Epithelial cell of alveolus of lung (primary cell): ENCODE measurements around the gene ZNF680. TPM values are rescaled to one million over a fixed set of nuclear protein-coding genes. Genes with fewer than 3 reads are reported as not detected.

Source experiments
- total RNA-seq: library from RNA; depleted of rRNA; stranded (reverse); fragments of >200 nt; gene quantifications from 2 replicates; pipeline ENCODE4 v1.2.1, GENCODE V29; 2015

Gene ZNF680
- 6.7 and 9.3 TPM in 2 replicates for total RNA-seq

DNA sequence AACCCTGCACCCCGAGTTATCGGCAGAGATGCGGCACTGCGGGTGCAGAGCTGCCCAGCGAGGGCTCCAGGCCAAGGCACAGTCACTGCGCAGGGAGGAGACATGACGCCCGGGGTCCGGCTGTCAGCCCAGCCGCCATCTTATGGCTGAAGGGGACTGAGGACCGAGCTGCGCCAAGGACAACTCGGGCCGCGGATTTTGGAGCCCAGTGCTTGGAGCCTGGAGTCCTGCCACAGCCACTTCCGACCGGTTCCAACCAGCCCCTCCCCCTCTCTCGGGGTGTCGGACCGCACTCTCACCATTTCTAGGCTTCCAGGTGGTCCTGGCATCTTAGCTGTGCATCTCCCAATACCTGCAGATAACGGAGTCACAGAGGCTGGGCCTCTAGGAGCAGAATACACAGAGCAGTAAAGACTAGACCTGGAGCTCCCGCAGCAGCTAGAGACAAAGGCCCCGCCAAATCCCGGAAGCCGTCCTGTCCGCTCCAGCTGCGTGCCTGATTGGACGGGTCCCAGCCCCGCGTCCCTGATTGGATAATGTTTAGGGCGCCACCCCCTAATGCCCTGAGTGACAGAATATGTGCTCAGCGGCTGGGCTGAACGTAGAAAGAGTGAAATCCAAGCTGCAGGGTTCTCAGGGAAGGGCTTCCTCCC, at the start of gene ZNF680:
Gene ZNF680 (minus strand): TSS at position 446 of the 653 bp plus-strand sequence. CDS start 117 bp downstream, at position 329.

Other genes with a start within 250 kb of the ZNF680 start
- 4.4 and 9.0 TPM in 2 replicates for gene ZNF736, start 249.1 kb downstream of the ZNF680 start, total RNA-seq
- 2.2 and 4.3 TPM in 2 replicates for gene ZNF107, start 103.1 kb upstream of the ZNF680 start, total RNA-seq
- gene ZNF138, start 231.4 kb upstream of the ZNF680 start, total RNA-seq: 4.8 and 8.5 TPM in 2 replicates